Prostate gland (tissue), 2 donors: ENCODE results near the gene SPRED3. TPM values are rescaled to one million over a fixed set of nuclear protein-coding genes. Genes with fewer than 3 reads are reported as not detected.

ENCODE experiments used
- DNase-seq: peaks from one replicate; pipeline ENCODE4 v3.0.0-alpha.2; 2019; ENCODE audit warnings: low spot score
- H3K27ac ChIP-seq, 2 donors: fragments of 200-600 bp; sonication (generic); 2 replicates each; pipeline ENCODE4 v1.5.1; 2017 to 2019
- H3K27me3 ChIP-seq: fragments of 200-600 bp; sonication (generic); replicated peaks from 2 replicates; pipeline ENCODE4 v1.5.1; 2019; ENCODE audit not compliant: insufficient read depth
- H3K36me3 ChIP-seq, 2 donors: fragments of 200-600 bp; sonication (generic); 1 replicate in 1 of 2; 2 replicates in 1 of 2; pipeline versions ENCODE4 v1.5.1 to v1.8.1; 2017 to 2019
- H3K4me1 ChIP-seq: fragments of 200-600 bp; sonication (generic); replicated peaks from 2 replicates; pipeline ENCODE4 v1.5.1; 2019
- H3K4me3 ChIP-seq, 2 donors: fragments of 200-600 bp; sonication (generic); 2 replicates each; pipeline ENCODE4 v1.5.1; 2017 to 2019
- H3K9me3 ChIP-seq: fragments of 200-600 bp; sonication (generic); 2 replicates; pipeline ENCODE4 v1.5.1; 2017
- POLR2A ChIP-seq: fragments of 450-650 bp; IDR thresholded peaks from one replicate; pipeline ENCODE4 v1.6.1; 2016; ENCODE audit warnings: antibody characterized with exemption, mild to moderate bottlenecking
- POLR2AphosphoS5 ChIP-seq: sonication (generic); formaldehyde crosslinking; IDR thresholded peaks from one replicate; pipeline ENCODE4 v1.6.1; 2017; ENCODE audit warnings: antibody characterized with exemption
- WGBS: methylation state at CpG from one replicate; pipeline ENCODE4 v1.1.5; 2018; 5-methylcytosine and 5-hydroxymethylcytosine counted together
- intact Hi-C: fragments of 100-400 bp; cut with DNase I; formaldehyde crosslinking; loops from one replicate; pipeline ENCODE4 v1.14.2; 2022
- total RNA-seq, 2 donors: library from RNA; depleted of rRNA; stranded (reverse); fragments of >200 nt; gene quantifications; one replicate each; pipeline ENCODE4 v1.1.0, GENCODE V29; 2016
- TF ChIP-seq, protein P1 (sequence below), 4 experiments: fragments of 200-600 bp in 2 of 4; fragments of 450-650 bp in 2 of 4; sonication (generic) in 2 of 4; IDR thresholded peaks; 1 replicate in 3 of 4; 2 replicates in 1 of 4; pipeline ENCODE4 v1.5.1; 2016 to 2019; ENCODE audit warnings: antibody characterized with exemption in 4 of 4, mild to moderate bottlenecking in 2 of 4, moderate library complexity in 2 of 4

SPRED3 gene
- total RNA-seq, 2 donors from 2014 or later = 0.82 to 3.3 TPM

- intact Hi-C loops = no loop called here
- TF ChIP-seq POLR2AphosphoS5 (no peak), POLR2A (no peak)
- TF ChIP-seq, protein P1, sequence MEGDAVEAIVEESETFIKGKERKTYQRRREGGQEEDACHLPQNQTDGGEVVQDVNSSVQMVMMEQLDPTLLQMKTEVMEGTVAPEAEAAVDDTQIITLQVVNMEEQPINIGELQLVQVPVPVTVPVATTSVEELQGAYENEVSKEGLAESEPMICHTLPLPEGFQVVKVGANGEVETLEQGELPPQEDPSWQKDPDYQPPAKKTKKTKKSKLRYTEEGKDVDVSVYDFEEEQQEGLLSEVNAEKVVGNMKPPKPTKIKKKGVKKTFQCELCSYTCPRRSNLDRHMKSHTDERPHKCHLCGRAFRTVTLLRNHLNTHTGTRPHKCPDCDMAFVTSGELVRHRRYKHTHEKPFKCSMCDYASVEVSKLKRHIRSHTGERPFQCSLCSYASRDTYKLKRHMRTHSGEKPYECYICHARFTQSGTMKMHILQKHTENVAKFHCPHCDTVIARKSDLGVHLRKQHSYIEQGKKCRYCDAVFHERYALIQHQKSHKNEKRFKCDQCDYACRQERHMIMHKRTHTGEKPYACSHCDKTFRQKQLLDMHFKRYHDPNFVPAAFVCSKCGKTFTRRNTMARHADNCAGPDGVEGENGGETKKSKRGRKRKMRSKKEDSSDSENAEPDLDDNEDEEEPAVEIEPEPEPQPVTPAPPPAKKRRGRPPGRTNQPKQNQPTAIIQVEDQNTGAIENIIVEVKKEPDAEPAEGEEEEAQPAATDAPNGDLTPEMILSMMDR (IDR thresholded peaks at IDR 0.05) = no peak
- no peaks in the 10 kb centered on the region for H3K9me3 ChIP-seq
- no peak overlapping the region for H3K4me3 ChIP-seq
- WGBS = 68% methylated on average over 10 of the region's 10 CpGs
- no peaks in the 10 kb centered on the region for H3K27me3 ChIP-seq
- peaks cover 12 to 37% of the 10 kb centered on the region in 2 donors for H3K36me3 ChIP-seq
- no peak for DNase-seq
- no peaks in the 10 kb centered on the region for H3K4me1 ChIP-seq
- no peak overlapping the region for H3K27ac ChIP-seq
These were observed 5.3 kb upstream of the SPRED3 start for GRCh38 chr19:38383184-38383583.

GRCh38 chr19:38383743-38384142 lies 4.8 kb upstream of the SPRED3 start:
- WGBS = 100% methylated on average over 2 of the region's 2 CpGs
- TF ChIP-seq, protein P1 (IDR thresholded peaks at IDR 0.05) = no peak
- no peak for TF ChIP-seq POLR2A
- no peak for TF ChIP-seq POLR2AphosphoS5
- Histone ChIP-seq H3K36me3 (peaks cover 12 to 37% of the 10 kb centered on the region in 2 donors), H3K4me1 (peaks cover 3% of the 10 kb centered on the region), H3K4me3 (no peak overlapping the region), H3K27ac (no peak overlapping the region), H3K9me3 (no peaks in the 10 kb centered on the region), H3K27me3 (no peaks in the 10 kb centered on the region)
- intact Hi-C loops = no loop called here
- no peak for DNase-seq

DNA sequence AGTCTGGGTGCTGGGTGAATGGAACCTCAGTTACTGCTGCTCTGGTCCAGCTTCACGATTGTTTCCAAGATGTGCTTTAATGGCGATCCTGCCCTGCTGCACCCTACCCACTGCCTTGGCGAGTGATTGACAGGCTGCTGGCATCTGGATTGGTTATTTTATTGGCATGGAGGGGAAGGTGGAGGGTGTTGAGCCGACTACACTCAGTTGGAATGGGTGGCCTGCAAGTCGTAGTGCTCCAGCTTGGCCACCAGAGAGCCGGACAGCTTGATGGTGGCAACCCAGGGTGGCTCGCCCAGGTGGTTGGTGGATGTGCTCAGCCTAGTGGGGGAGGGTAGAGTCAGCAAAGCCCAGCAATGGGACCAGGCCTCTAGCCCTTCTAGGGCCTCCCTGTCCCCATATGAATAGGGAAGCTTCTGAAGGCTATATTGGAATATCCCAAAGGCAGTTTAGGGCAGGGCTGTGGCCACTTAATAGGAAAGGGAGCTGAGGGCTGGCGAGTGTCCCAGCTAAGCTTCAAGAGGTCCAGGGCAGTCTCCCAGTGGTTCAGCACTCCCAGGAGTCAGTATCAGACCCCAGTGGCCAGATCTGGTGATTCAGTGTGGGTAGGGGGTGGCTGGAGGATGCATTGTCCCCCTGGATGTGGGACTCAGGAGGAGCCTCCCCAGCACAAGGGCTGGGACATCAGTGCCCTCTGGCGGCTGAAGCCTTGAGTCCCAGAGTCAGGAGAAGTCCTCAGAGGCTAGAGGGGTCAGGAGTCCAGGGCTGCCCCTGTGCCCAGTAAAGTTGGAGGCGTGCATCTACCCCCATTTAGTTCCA lies 4.1 kb upstream of the SPRED3 start:
- 87% methylated on average over 10 of the region's 10 CpGs for WGBS
- no peak overlapping the region for H3K27ac ChIP-seq
- H3K9me3 ChIP-seq = no peaks in the 10 kb centered on the region
- TF ChIP-seq, protein P1 (IDR thresholded peaks at IDR 0.05) = no peak
- TF ChIP-seq POLR2AphosphoS5 (no peak), POLR2A (no peak)
- no peak for DNase-seq
- H3K4me3 ChIP-seq = no peak overlapping the region
- peaks cover 5% of the 10 kb centered on the region for H3K4me1 ChIP-seq
- no peaks in the 10 kb centered on the region for H3K27me3 ChIP-seq
- intact Hi-C loops = no loop called here
- peaks cover 10 to 37% of the 10 kb centered on the region in 2 donors for H3K36me3 ChIP-seq

GRCh38 chr19:38385057-38385803 lies 3.3 kb upstream of the SPRED3 start:
- Histone ChIP-seq H3K27ac (no peak overlapping the region), H3K4me3 (no peak overlapping the region), H3K27me3 (no peaks in the 10 kb centered on the region), H3K36me3 (peaks cover 8 to 37% of the 10 kb centered on the region in 2 donors), H3K9me3 (no peaks in the 10 kb centered on the region), H3K4me1 (peaks cover 5% of the 10 kb centered on the region)
- TF ChIP-seq, protein P1 (IDR thresholded peaks at IDR 0.05) = no peak
- TF ChIP-seq POLR2AphosphoS5 (no peak), POLR2A (no peak)
- intact Hi-C loops = no loop called here
- 87% methylated on average over 36 of the region's 40 CpGs for WGBS
- no peak for DNase-seq
